ELF-1 (cell line): ENCODE data around the gene DLEU7.

Experiments used
- DNase-seq: peaks from one replicate; pipeline ENCODE4 v3.0.0-alpha.2; 2016; ENCODE audit warnings: low read depth, low spot score

DLEU7 gene

DNA sequence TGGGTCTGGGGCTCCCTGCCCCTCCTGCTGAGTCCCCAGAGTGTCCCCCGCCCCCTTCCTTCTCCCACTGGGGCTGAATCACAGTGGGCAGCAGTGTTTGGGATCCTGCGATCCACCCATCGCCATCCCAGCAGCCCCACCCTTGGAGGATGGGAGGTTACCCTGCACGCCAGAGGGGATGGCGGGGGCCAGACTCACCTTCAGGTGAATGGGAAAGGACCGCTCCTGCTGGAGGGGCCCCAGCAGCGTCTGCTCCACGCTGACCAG, 569 bp downstream of the DLEU7 start:
- DNase-seq: no peak

DNA sequence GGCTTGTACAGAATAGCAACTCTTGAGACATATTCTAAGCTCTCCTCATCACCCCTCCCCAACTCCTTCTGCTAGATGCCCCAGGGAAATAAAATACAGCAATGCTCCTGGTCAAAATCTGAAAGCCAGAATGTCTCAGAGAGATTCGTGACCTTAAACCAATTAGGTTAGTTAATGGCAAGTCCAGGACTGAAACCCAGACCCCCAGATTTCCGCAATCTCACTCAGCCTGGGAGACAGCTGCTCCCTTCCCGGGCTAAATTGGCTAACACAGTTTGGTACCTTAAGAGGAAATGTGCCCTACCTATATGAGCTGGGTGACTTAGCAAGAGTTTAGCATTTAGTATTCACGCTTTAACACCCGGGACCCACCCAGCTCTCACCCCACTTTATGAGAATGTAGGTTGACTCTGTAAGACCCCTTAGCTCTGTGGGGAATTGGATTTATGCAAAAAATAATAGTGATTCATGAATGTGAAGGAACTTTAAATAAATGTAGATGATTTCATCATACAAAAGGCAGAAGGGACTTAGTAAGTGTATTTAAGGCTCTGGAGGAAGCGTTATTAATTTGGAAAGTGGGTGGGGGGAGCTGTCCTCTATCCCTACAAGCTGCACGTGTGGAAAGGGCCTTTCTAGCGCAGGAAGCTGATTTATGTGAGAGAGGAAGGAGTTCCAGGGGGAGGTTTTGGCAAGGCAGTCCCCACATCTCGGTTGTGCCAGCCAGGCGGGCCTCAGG, 1.1 kb downstream of the DLEU7 start:
- no peak for DNase-seq

- DNase-seq: no peak
Measured at GRCh38 chr13:50841786-50842185, 1.7 kb downstream of the DLEU7 start.

GRCh38 chr13:50840284-50840683, 3.2 kb downstream of the DLEU7 start:
- no peak for DNase-seq

GRCh38 chr13:50839828-50840227, 3.7 kb downstream of the DLEU7 start:
- no peak for DNase-seq

DNA sequence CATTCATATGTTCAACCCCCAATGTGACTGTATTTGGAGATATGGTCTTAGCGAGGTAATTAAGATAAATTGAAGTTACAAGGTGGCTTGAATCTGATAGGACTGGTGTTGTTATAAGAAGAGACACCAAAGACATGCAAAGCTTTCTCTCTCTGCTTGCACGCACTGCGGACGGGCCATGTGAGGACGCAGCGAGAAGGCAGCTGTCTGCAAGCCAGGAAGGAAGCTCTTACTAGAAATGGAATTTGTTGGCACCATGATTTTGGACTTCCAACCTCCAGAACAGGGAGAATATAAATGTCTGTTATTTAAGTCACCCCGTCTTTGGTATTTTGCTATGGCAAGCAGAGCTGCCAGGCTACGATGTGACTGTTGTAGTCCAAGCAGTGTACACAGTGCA, 4.8 kb downstream of the DLEU7 start:
- DNase-seq: no peak

GRCh38 chr13:50838031-50838430, 5.5 kb downstream of the DLEU7 start:
- DNase-seq: no peak

GRCh38 chr13:50831512-50831911, 12.0 kb downstream of the DLEU7 start:
- DNase-seq: no peak

DNA sequence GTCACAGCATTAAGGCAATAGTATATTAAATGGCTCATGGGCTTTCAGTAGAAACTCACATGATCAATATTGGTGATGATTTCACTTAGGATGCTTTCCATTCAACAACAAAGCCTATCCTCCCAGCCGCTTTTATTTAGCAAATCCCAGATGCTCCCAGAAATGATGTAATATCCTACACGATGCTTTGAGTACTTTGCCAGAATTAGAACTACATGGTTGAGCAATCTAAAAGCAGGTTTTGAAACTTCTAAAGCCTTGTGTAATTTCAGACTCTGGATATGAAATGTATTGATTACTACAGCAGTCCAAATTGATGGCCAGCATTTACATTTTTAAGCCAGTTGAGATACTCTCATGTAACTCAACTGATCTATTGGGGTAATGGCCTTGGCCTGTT, 13.6 kb downstream of the DLEU7 start:
- DNase-seq: no peak

DNA sequence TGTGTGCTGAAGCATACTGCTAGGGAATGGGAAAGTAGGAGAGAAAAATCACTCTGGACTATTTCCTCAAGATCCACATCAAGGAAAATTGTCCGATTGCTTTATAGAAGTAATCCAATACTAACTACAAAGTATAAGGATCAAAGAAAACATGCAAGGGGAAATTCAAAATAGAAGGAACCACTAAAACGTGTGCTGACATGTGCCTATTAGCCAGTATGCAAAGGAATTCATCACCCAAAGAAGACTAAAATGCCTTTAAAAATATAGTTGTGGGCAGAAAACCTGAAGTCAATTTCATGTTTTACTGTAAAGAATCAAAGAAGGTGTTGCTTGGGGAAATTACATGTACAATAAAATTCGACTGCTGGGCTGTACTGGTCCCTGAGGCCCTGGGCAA, 14.3 kb downstream of the DLEU7 start:
- DNase-seq: no peak

DNA sequence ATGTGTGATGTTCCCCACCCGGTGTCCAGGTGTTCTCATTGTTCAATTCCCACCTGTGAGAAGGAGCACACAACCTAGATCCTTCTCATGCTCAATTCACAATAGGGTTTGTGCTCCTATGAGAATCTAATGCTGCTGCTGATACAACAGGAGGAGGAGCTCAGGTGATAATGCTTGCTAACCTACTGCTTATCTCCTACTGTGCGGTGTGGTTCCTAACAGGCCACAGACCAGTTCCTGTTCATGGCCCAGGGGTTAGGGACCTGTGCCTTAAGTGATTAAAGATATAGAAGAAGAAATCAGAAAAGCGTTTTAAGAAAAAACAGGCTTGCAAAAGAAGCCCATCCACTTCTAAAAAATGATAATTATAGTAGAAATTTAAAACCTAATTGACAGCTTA, 17.5 kb downstream of the DLEU7 start:
- DNase-seq: no peak

- no peak for DNase-seq
Measured at GRCh38 chr13:50812242-50812641, 31.2 kb downstream of the DLEU7 start.

DNA sequence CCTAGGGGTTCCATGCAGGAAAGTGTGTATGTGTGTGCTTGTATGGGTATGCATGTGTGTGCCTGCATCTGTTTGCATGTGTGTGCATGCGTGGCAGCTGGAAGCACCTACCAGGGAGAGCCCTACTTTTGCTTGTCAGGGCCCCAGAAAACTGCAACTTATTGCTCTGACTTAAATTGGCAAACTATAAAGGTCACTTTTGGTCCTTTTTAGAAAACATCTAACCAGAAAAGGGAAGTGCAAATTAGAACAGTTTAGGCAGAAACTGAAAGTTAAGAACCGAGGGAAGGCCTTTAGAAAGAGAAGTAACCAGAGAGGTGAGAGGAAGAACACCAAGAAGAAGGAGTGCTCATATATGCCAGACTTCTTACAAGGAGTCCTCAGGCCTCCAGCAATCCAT, 32.5 kb downstream of the DLEU7 start:
- DNase-seq: no peak

- DNase-seq: no peak
Measured at GRCh38 chr13:50810468-50810867, 33.0 kb downstream of the DLEU7 start.

- no peak for DNase-seq
Measured at GRCh38 chr13:50809133-50810090, 34.1 kb downstream of the DLEU7 start.

GRCh38 chr13:50805805-50806204, 37.7 kb downstream of the DLEU7 start:
- DNase-seq: no peak

DNA sequence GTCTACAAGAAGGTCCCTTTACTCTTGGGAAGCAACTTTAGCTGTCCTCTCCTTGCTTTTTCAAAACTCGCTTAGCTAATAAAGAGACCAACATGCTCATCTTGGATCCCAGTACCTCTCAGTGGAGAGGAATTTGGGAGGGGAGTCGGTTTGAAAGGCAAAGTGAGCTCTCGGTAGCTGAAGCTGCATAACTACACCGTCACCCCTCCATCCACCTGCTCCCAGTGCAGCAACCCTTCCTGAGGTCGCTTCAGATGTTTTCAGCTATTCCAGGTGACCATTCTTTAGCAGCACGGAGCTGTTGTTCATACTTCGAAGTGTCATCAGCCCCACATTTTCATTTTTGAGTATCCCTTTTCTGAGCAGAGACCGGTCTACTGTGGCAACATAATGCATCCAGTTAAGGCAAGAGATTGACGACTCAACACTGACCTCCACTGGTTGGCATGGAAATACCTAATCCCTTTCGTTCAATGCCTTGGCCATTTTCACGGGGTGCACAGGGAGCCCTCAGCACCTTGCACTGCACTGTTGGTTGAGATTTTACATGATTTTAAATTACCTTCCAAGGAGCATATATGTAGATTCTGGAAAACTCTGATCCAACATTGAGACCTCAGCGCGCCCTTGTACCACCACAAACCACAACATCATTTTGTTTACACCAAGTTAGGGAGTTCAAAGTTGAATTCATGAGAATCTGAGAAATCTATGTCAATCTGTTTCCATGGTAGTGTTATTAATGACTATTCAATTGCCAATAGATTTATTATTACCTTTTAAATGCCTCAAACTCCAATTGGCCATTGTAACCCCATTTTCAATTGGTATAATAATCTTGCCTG, 42.2 kb downstream of the DLEU7 start:
- peak; percentile 73 for DNase-seq

GRCh38 chr13:50800091-50800739, 43.3 kb downstream of the DLEU7 start:
- no peak for DNase-seq

DNA sequence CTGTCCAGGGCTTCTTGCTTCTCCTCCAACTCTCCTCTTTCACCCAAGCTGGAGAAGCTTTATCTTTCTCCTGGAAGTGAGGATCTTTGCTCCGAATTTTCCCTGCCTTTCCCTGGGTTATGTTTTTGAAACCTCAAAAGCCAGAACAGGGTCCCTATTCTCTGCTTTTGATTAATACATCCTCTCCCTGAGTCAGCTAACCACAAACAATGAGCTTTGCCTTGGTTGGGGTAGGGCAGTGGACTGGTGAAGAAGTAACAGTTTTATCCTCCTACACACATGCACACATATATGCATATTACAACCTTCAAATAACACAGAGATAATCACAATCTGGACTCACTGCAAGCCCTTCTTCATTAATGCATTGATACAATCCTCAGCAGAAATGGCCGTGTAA, 44.6 kb downstream of the DLEU7 start:
- no peak for DNase-seq

GRCh38 chr13:50797091-50797490, 46.4 kb downstream of the DLEU7 start:
- no peak for DNase-seq

GRCh38 chr13:50796463-50796862, 47.0 kb downstream of the DLEU7 start:
- DNase-seq: no peak

DNA sequence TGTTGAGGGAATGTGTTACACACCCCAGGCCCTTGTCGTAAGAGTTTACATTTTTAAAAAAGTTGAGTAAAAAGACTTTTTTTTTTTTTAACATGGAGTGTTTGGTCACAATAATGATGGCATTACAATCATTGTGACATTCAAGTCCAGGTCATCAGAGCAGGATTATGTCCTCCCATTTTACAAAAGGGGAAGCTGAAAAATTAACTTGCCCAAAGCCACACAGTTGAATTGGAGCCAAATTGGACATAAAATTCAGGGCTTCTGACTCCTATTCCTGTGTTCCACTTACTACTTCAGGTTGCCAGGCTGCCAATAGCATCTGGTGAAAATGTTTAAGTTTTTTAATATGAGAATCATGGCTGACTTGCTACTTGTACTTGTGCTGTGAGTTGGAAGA, 49.3 kb downstream of the DLEU7 start:
- no peak for DNase-seq
